Body of pancreas (tissue), 4 donors: ENCODE data around the gene FBXL7. TPM values are rescaled to one million over a fixed set of nuclear protein-coding genes. Genes with fewer than 3 reads are reported as not detected.

Experiments used
- ATAC-seq: fragments of 150-250 bp; one replicate; pipeline ENCODE4 v1.9.1; 2016
- DNase-seq, 4 donors: peaks; one replicate each; pipeline ENCODE4 v3.0.0-alpha.2; 2019
- H3K27ac ChIP-seq, 4 donors: fragments of 200-600 bp; sonication (generic); 1 replicate in 3 of 4; 2 replicates in 1 of 4; pipeline versions ENCODE4 v1.5.1 to v1.6.1; 2016 to 2019; ENCODE audit warnings: mild to moderate bottlenecking in 1 of 4, mixed read lengths in 1 of 4, moderate library complexity in 1 of 4
- H3K27me3 ChIP-seq, 2 donors: fragments of 200-600 bp; sonication (generic); one replicate each; pipeline ENCODE4 v1.6.0; 2016; ENCODE audit warnings: mild to moderate bottlenecking in 1 of 2
- H3K36me3 ChIP-seq, 2 donors: fragments of 200-600 bp; sonication (generic); replicated peaks in 1 of 2; 2 replicates each; pipeline ENCODE4 v1.5.1; 2016; ENCODE audit warnings: low read depth in 2 of 2; ENCODE audit not compliant: insufficient read depth in 1 of 2
- H3K4me1 ChIP-seq: fragments of 200-600 bp; sonication (generic); one replicate; pipeline ENCODE4 v1.6.0; 2016
- H3K4me3 ChIP-seq, 2 donors: fragments of 200-600 bp; sonication (generic); 1 replicate in 1 of 2; 2 replicates in 1 of 2; pipeline ENCODE4 v1.5.1; 2016 to 2019
- H3K9me3 ChIP-seq, 3 donors: fragments of 200-600 bp; sonication (generic); 1 replicate in 2 of 3; 2 replicates in 1 of 3; pipeline ENCODE4 v1.5.1; 2016
- CTCF ChIP-seq, 7 experiments: fragments of 450-650 bp in 4 of 7; fragments of 200-600 bp in 3 of 7; sonication (generic) in 3 of 7; IDR thresholded peaks; one replicate each; pipeline ENCODE4 v1.5.1; 2016 to 2019; ENCODE audit warnings: antibody characterized with exemption in 7 of 7
- POLR2A ChIP-seq, 3 donors: fragments of 450-650 bp; IDR thresholded peaks; one replicate each; pipeline ENCODE4 v1.6.1; 2016; ENCODE audit warnings: antibody characterized with exemption in 3 of 3, mild to moderate bottlenecking in 2 of 3
- WGBS, 2 donors: methylation state at CpG; one replicate each; pipeline ENCODE4 v1.1.5; 2017; 5-methylcytosine and 5-hydroxymethylcytosine counted together
- intact Hi-C: fragments of 100-400 bp; cut with DNase I; formaldehyde crosslinking; loops from one replicate; pipeline ENCODE4 v1.15.1; 2023
- total RNA-seq, 2 donors: library from RNA; depleted of rRNA; stranded (reverse); fragments of >200 nt; gene quantifications; one replicate each; pipeline ENCODE4 v1.1.0, GENCODE V29; 2016

FBXL7 gene
- total RNA-seq, 2 donors from 2014 or later = 3.1 to 4.0 TPM

- intact Hi-C loops = no loop called here
- H3K36me3 ChIP-seq = no peaks in the 10 kb centered on the region
- H3K9me3 ChIP-seq = no peaks in the 10 kb centered on the region
- WGBS, 2 donors = 45 to 48% methylated on average over 6 of the region's 6 CpGs
- ATAC-seq (no peak), DNase-seq (no peak)
- no peaks in the 10 kb centered on the region for H3K27me3 ChIP-seq
- TF ChIP-seq POLR2A (IDR thresholded peaks at IDR 0.05) = no peak
- no peak overlapping the region for H3K4me3 ChIP-seq
- H3K4me1 ChIP-seq = no peaks in the 10 kb centered on the region
- no peak overlapping the region for H3K27ac ChIP-seq
These were observed 466.2 kb downstream of the FBXL7 start for GRCh38 chr5:15966066-15966640.

DNA sequence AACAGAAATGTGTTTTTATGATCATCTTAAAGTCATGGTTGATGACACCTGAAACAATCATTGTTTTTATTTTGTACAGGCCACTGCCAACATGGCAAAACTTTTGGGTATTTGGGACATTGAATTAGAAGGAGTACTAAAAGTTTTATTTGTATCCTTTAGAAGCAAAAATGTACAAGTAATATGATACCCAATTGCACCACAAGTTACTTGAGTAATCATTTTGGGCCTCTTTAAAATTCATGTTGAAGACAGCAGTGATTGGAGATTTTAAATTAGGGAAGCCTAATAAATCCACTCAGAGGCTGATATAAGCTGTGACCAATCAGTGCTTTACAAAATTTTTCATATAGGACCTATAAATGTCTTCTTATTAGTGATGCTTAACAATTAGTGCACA is 466.7 kb downstream of the FBXL7 start:
- Histone ChIP-seq H3K36me3 (no peaks in the 10 kb centered on the region), H3K9me3 (no peaks in the 10 kb centered on the region), H3K4me3 (no peak overlapping the region), H3K4me1 (no peaks in the 10 kb centered on the region), H3K27me3 (no peaks in the 10 kb centered on the region), H3K27ac (no peak overlapping the region)
- ATAC-seq (no peak), DNase-seq (no peak)
- TF ChIP-seq CTCF (IDR thresholded peaks at IDR 0.05) (no peak), POLR2A (IDR thresholded peaks at IDR 0.05) (no peak)
- intact Hi-C loops = no loop called here

- no peaks in the 10 kb centered on the region for H3K36me3 ChIP-seq
- no peak for ATAC-seq
- H3K27ac ChIP-seq = no peak overlapping the region
- H3K9me3 ChIP-seq = no peaks in the 10 kb centered on the region
- no peak overlapping the region for H3K4me3 ChIP-seq
- DNase-seq = no peak
- no peaks in the 10 kb centered on the region for H3K27me3 ChIP-seq
- 67 to 75% methylated on average over 4 of the region's 4 CpGs for WGBS, 2 donors
- intact Hi-C loops = no loop called here
- no peaks in the 10 kb centered on the region for H3K4me1 ChIP-seq
- TF ChIP-seq POLR2A (IDR thresholded peaks at IDR 0.05) (no peak), CTCF (IDR thresholded peaks at IDR 0.05) (no peak)
These were observed 469.0 kb downstream of the FBXL7 start for GRCh38 chr5:15968993-15969392.

DNA sequence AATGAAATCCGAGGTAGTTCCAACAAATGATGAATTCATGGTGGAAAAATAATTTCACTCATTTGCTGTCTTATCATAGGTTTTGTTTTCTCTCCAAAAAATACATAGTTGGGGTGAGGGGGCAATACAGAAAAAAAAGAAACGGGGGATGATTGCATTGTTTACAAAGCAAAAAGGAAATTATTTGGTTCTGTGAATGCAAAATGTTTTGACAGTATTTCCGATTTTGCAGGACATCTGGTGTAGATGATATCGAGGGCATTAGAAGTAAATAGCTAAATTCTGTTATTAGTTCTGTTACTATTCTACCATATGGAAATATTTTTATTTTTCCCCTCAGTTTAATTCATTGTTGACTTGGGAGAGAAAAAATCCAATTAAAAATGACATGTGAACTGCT is 477.9 kb downstream of the FBXL7 start:
- intact Hi-C loops = no loop called here
- 41 to 46% methylated on average over 4 of the region's 4 CpGs for WGBS, 2 donors
- Histone ChIP-seq H3K27ac (no peak overlapping the region), H3K27me3 (no peaks in the 10 kb centered on the region), H3K9me3 (no peaks in the 10 kb centered on the region), H3K4me3 (no peak overlapping the region), H3K36me3 (no peaks in the 10 kb centered on the region), H3K4me1 (no peaks in the 10 kb centered on the region)
- no peak for DNase-seq
- no peak for TF ChIP-seq POLR2A (IDR thresholded peaks at IDR 0.05)
- TF ChIP-seq CTCF (IDR thresholded peaks at IDR 0.05) = no peak
- ATAC-seq = no peak

- Histone ChIP-seq H3K27ac (no peak overlapping the region), H3K9me3 (no peaks in the 10 kb centered on the region), H3K4me1 (no peaks in the 10 kb centered on the region), H3K36me3 (no peaks in the 10 kb centered on the region), H3K27me3 (no peaks in the 10 kb centered on the region), H3K4me3 (no peak overlapping the region)
- ATAC-seq (no peak), DNase-seq (no peak)
- intact Hi-C loops = no loop called here
- 62 to 64% methylated on average over 2 of the region's 2 CpGs for WGBS, 2 donors
- TF ChIP-seq POLR2A (IDR thresholded peaks at IDR 0.05) = no peak
- TF ChIP-seq CTCF (IDR thresholded peaks at IDR 0.05) = no peak
These were observed 480.9 kb downstream of the FBXL7 start for GRCh38 chr5:15980835-15981234.
